Measurements from ENCODE around the gene ADAMTS9. TPM values are rescaled to one million over a fixed set of nuclear protein-coding genes. Genes with fewer than 3 reads are reported as not detected.

Gene ADAMTS9
- total and polyA plus RNA-seq, 10 of the 15 experiments (the other 5 are each of a cell fraction or from before 2014, with no cell fraction given), result 0.08 TPM; not detected in 9

DNA sequence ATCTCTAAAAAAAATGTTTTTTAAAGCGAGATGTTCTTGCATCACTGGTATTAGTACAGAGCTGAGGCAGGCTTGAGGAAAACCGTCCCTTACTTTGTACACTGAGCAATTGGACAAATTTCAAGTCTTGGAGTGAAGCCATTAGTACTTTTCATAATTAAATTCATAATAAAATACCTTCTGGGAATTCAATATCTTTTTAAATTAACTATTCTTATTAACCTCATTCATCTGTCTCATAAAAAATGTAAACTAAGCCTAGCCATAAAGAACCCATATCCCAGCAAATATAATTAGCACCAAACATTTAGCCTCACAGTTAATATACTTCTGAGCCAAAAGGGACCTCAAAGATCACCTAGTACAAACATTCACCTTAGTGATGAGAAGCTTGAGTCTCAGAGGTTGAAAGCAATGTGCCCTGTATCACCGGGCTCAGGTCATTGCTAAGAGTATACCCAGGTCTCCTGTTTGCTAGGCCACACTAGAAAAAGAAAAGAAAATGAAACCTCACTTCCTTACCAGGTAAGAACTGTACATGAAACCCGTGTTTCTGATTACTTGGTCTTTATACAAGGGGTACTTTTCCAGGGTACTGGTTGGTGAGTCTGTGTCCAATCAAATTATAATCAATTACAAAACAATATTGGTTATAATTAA, 192.5 kb downstream of the ADAMTS9 start:
- CTCF ChIA-PET, result interaction anchor here (0.8 to 4.0 kb wide), 2 partner anchors 11 to 291 kb away, joined by 3 to 27 read pairs; no protein-coding TSS in a partner anchor
- Histone ChIP-seq H2AFZ (ENCODE audit: control insufficient read depth, low read depth, low read length) (no peak overlapping the region), H3K4me3 (no peak overlapping the region), H3K4me1 (ENCODE audit: control insufficient read depth, insufficient read depth, low read length) (no peaks in the 10 kb centered on the region), H3K27ac (ENCODE audit: control insufficient read depth, insufficient read depth) (no peak overlapping the region), H3K36me3 (ENCODE audit: control insufficient read depth in 2 of 2, insufficient read depth in 2 of 2, low read length in 1 of 2) (no peaks in the 10 kb centered on the region), H3K79me2 (ENCODE audit: control insufficient read depth, insufficient read depth, low read length) (no peaks in the 10 kb centered on the region), H3K27me3 (replicated peaks in 1 of 2; ENCODE audit: control insufficient read depth in 2 of 2, insufficient read depth in 2 of 2, low read length in 1 of 2) (peaks cover 2 to 6% of the 10 kb centered on the region in 2 experiments), H4K20me1 (ENCODE audit: control insufficient read depth, insufficient read depth) (no peaks in the 10 kb centered on the region), H3K9ac (ENCODE audit: control insufficient read depth, insufficient read depth, low read length) (no peak overlapping the region), H3K4me2 (ENCODE audit: control insufficient read depth, insufficient read depth) (no peak overlapping the region), H3K9me3 (replicated peaks; ENCODE audit: control insufficient read depth, insufficient read depth, low read length) (no peaks in the 10 kb centered on the region)
- intact Hi-C loops (cut with micrococcal nuclease; ENCODE audit: unreplicated experiment), result no loop called here
- ATAC-seq (no peak), DNase-seq (ENCODE audit: low read depth, low spot score) (no peak), FAIRE-seq (no peak)
- 0% methylated on average over 4 of the region's 4 CpGs for WGBS (ENCODE audit: insufficient coverage, insufficient replicate concordance, low lambda C conversion rate, missing lambda C conversion rate)
- TF ChIP-seq RELA (IDR thresholded peaks at IDR 0.05; ENCODE audit: borderline replicate concordance, partially characterized antibody) (no peak), SMC3 (IDR thresholded peaks at IDR 0.05; ENCODE audit: borderline replicate concordance, low read length) (no peak), SREBF1 (IDR thresholded peaks at IDR 0.05; ENCODE audit: low read length) (no peak), WRNIP1 (IDR thresholded peaks at IDR 0.05; ENCODE audit: borderline replicate concordance, low read depth, low read length) (no peak), MTA3 (IDR thresholded peaks at IDR 0.05; ENCODE audit: borderline replicate concordance, low read length) (no peak), GATAD2B (conservative IDR thresholded peaks at IDR 0.05; ENCODE audit: low read depth) (no peak), POU2F2 (IDR thresholded peaks at IDR 0.05; ENCODE audit: borderline replicate concordance, low read depth, low read length) (no peak), YY1 (IDR thresholded peaks at IDR 0.05; ENCODE audit: low read depth, low read length) (no peak), RAD51 (IDR thresholded peaks at IDR 0.05) (no peak)
- TF ChIP-seq, protein P1, sequence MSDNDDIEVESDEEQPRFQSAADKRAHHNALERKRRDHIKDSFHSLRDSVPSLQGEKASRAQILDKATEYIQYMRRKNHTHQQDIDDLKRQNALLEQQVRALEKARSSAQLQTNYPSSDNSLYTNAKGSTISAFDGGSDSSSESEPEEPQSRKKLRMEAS (IDR thresholded peaks at IDR 0.05; ENCODE audit: low read depth, low read length), result no peak
- POLR2A ChIA-PET, result no interaction called here
- BruUV-seq (replicated peaks), result no TSS peak
- RAD21 ChIA-PET (ENCODE audit: unreplicated experiment), result no interaction called here
- SMC1A ChIA-PET (ENCODE audit: uncharacterized antibody, unreplicated experiment), result interaction anchor here (1.4 to 1.7 kb wide), 2 partner anchors 11 to 413 kb away, joined by 3 to 4 read pairs; no protein-coding TSS in a partner anchor
- in situ Hi-C loops (cut with MboI), result no loop called here
